Caco-2 (cell line): Measurements from ENCODE around the gene LSM14B. TPM values are rescaled to one million over a fixed set of nuclear protein-coding genes. Genes with fewer than 3 reads are reported as not detected.

Source experiments
- BruUV-seq: library from RNA; stranded (reverse); fragments of 400-500 nt; replicated peaks from 2 replicates; lab custom pipeline; 2021; lab: Mats Ljungman, UMichigan
- CTCF ChIA-PET: fragments of 300-600 bp; sonication (Branson Sonifier 250); formaldehyde crosslinking; loops from one replicate; lab custom pipeline; 2022; ENCODE audit warnings: antibody characterized with exemption; lab: Charles Lee
- POLR2A ChIA-PET: fragments of 300-600 bp; sonication (Branson Sonifier 250); formaldehyde crosslinking; loops from one replicate; lab custom pipeline; 2022; ENCODE audit warnings: antibody characterized with exemption; lab: Charles Lee
- DNase-seq, 2 experiments: peaks; one replicate each; pipeline versions ENCODE4 v3.0.0 to v3.0.0-alpha.2; 2020 to 2022
- H3K27me3 ChIP-seq: replicated peaks from 2 replicates; pipeline ENCODE4 v1.6.0; 2011; ENCODE audit warnings: low read length; ENCODE audit not compliant: control insufficient read depth, insufficient read depth
- H3K36me3 ChIP-seq: 2 replicates; pipeline ENCODE4 v1.5.1; 2011; ENCODE audit warnings: low read length; ENCODE audit not compliant: control insufficient read depth, insufficient read depth
- H3K4me1 ChIP-seq: fragments of 250-450 bp; sonication (Bioruptor Pico); 2 replicates; pipeline ENCODE4 v1.5.1; 2020; ENCODE audit warnings: mild to moderate bottlenecking
- H3K4me3 ChIP-seq: 2 replicates; pipeline ENCODE4 v1.5.1; 2011; ENCODE audit warnings: low read depth, mild to moderate bottlenecking, control low read depth, low read length
- H3K9me3 ChIP-seq: fragments of 250-450 bp; sonication (Bioruptor Pico); 2 replicates; pipeline ENCODE4 v1.5.1; 2020; ENCODE audit warnings: mild to moderate bottlenecking, moderate library complexity
- H3K27ac Mint-ChIP-seq: one replicate; pipeline ENCODE4 v1.8.0; 2022; ENCODE audit warnings: mixed read lengths; ENCODE audit not compliant: unreplicated experiment
- H3K27me3 Mint-ChIP-seq: one replicate; pipeline ENCODE4 v1.8.0; 2022; ENCODE audit warnings: mixed read lengths; ENCODE audit not compliant: insufficient read depth, unreplicated experiment
- H3K36me3 Mint-ChIP-seq: one replicate; pipeline ENCODE4 v1.8.0; 2022; ENCODE audit warnings: mild to moderate bottlenecking, mixed read lengths; ENCODE audit not compliant: insufficient read depth, unreplicated experiment
- H3K4me1 Mint-ChIP-seq: one replicate; pipeline ENCODE4 v1.8.0; 2022; ENCODE audit warnings: low read depth, mixed read lengths; ENCODE audit not compliant: unreplicated experiment
- H3K4me3 Mint-ChIP-seq: one replicate; pipeline ENCODE4 v1.8.0; 2022; ENCODE audit warnings: mild to moderate bottlenecking, moderate library complexity, mixed read lengths; ENCODE audit not compliant: unreplicated experiment
- H3K9me3 Mint-ChIP-seq: one replicate; pipeline ENCODE4 v1.8.0; 2022; ENCODE audit warnings: mixed read lengths; ENCODE audit not compliant: unreplicated experiment
- CTCF ChIP-seq, 2 experiments: fragments of 200-600 bp in 1 of 2; IDR thresholded peaks; 1 replicate in 1 of 2; 2 replicates in 1 of 2; pipeline versions ENCODE4 v1.5.1 to v1.8.0; 2011 to 2022; ENCODE audit warnings: antibody characterized with exemption in 1 of 2, control low read depth in 1 of 2, inconsistent platforms in 1 of 2, low read depth in 1 of 2, low read length in 1 of 2, mild to moderate bottlenecking in 1 of 2, moderate library complexity in 1 of 2; ENCODE audit not compliant: insufficient read depth in 1 of 2, severe bottlenecking in 1 of 2, unreplicated experiment in 1 of 2
- intact Hi-C: fragments of 100-400 bp; cut with micrococcal nuclease; formaldehyde crosslinking; loops from one replicate; pipeline ENCODE4 v1.10.0; 2022; ENCODE audit not compliant: unreplicated experiment
- total RNA-seq: library from RNA; stranded (reverse); gene quantifications from 2 replicates; pipeline ENCODE4 v1.2.3, GENCODE V29; 2022

The LSM14B gene
- total RNA-seq, 1 experiment from 2014 or later = 154 TPM

- Histone ChIP-seq H3K9me3 (no peaks in the 10 kb centered on the region), H3K4me3 (no peak overlapping the region), H3K36me3 (peaks cover 17% of the 10 kb centered on the region), H3K4me1 (peaks cover 10% of the 10 kb centered on the region), H3K27me3 (no peaks in the 10 kb centered on the region)
- H3K27me3 Mint-ChIP-seq = no peaks in the 10 kb centered on the region
- no peaks in the 10 kb centered on the region for H3K9me3 Mint-ChIP-seq
- TF ChIP-seq CTCF (IDR thresholded peaks at IDR 0.05; ENCODE audit: insufficient read depth in 1 of 2, low read depth in 1 of 2, low read length in 1 of 2, severe bottlenecking in 1 of 2, unreplicated experiment in 1 of 2) = no peak
- peaks cover 72% of the 10 kb centered on the region for H3K36me3 Mint-ChIP-seq
- no TSS peak for BruUV-seq
- CTCF ChIA-PET = no interaction called here
- H3K4me1 Mint-ChIP-seq = peaks cover under 1% of the 10 kb centered on the region
- intact Hi-C loops = no loop called here
- DNase-seq = no peak
- H3K27ac Mint-ChIP-seq = no peak overlapping the region
- H3K4me3 Mint-ChIP-seq = no peak overlapping the region
- POLR2A ChIA-PET = no interaction called here
Measured at GRCh38 chr20:62161347-62161746, 39.1 kb downstream of the LSM14B start.

- TF ChIP-seq CTCF (IDR thresholded peaks at IDR 0.05; ENCODE audit: insufficient read depth in 1 of 2, low read depth in 1 of 2, low read length in 1 of 2, severe bottlenecking in 1 of 2, unreplicated experiment in 1 of 2) = no peak
- Mint-ChIP-seq H3K27ac (no peak overlapping the region), H3K27me3 (no peaks in the 10 kb centered on the region), H3K4me3 (no peak overlapping the region), H3K4me1 (no peaks in the 10 kb centered on the region), H3K9me3 (no peaks in the 10 kb centered on the region), H3K36me3 (peaks cover 84% of the 10 kb centered on the region)
- Histone ChIP-seq H3K36me3 (peaks cover 20% of the 10 kb centered on the region), H3K4me1 (no peaks in the 10 kb centered on the region), H3K27me3 (no peaks in the 10 kb centered on the region), H3K4me3 (no peak overlapping the region), H3K9me3 (no peaks in the 10 kb centered on the region)
- CTCF ChIA-PET = no interaction called here
- DNase-seq = no peak
- POLR2A ChIA-PET = no interaction called here
- BruUV-seq = no TSS peak
- intact Hi-C loops = no loop called here
Measured at GRCh38 chr20:62162765-62163484, 40.6 kb downstream of the LSM14B start.

- H3K4me1 Mint-ChIP-seq = no peaks in the 10 kb centered on the region
- H3K36me3 Mint-ChIP-seq = peaks cover 85% of the 10 kb centered on the region
- BruUV-seq = no TSS peak
- POLR2A ChIA-PET = no interaction called here
- no peaks in the 10 kb centered on the region for H3K9me3 Mint-ChIP-seq
- no peak for TF ChIP-seq CTCF (IDR thresholded peaks at IDR 0.05; ENCODE audit: insufficient read depth in 1 of 2, low read depth in 1 of 2, low read length in 1 of 2, severe bottlenecking in 1 of 2, unreplicated experiment in 1 of 2)
- H3K36me3 ChIP-seq = peaks cover 23% of the 10 kb centered on the region
- H3K4me3 ChIP-seq = no peak overlapping the region
- H3K27ac Mint-ChIP-seq = no peak overlapping the region
- no peaks in the 10 kb centered on the region for H3K27me3 Mint-ChIP-seq
- no peaks in the 10 kb centered on the region for H3K9me3 ChIP-seq
- H3K27me3 ChIP-seq = no peaks in the 10 kb centered on the region
- no peak for DNase-seq
- CTCF ChIA-PET = no interaction called here
- H3K4me1 ChIP-seq = no peaks in the 10 kb centered on the region
- intact Hi-C loops = no loop called here
- H3K4me3 Mint-ChIP-seq = no peak overlapping the region
Measured at GRCh38 chr20:62163485-62163865, 41.2 kb downstream of the LSM14B start.
